ENCODE measurements around the gene MS4A18.
A peak's percentile ranks its signal among the peaks of the same experiment; 100 is the strongest.

The MS4A18 gene

GRCh38 chr11:60753309-60753708, 28.8 kb downstream of the MS4A18 start:
- TF ChIP-seq FOXM1 (IDR thresholded peaks at IDR 0.05; ENCODE audit: borderline replicate concordance, low read depth) (no peak), TCF12 (IDR thresholded peaks at IDR 0.05; ENCODE audit: low read depth) (no peak), EGR1 (IDR thresholded peaks at IDR 0.05) (no peak), CEBPB (IDR thresholded peaks at IDR 0.05) (no peak), USF1 (IDR thresholded peaks at IDR 0.05) (peak; percentile 70), CREB1 (IDR thresholded peaks at IDR 0.05; ENCODE audit: low read depth) (no peak), NFIC (IDR thresholded peaks at IDR 0.05) (no peak), YY1 (IDR thresholded peaks at IDR 0.05; ENCODE audit: low read depth) (no peak)

- TF ChIP-seq TAF1 (IDR thresholded peaks at IDR 0.05; ENCODE audit: low read depth) (no peak), MAX (IDR thresholded peaks at IDR 0.05) (no peak), ZBTB7A (IDR thresholded peaks at IDR 0.05; ENCODE audit: low read depth) (no peak), RAD21 (IDR thresholded peaks at IDR 0.05; ENCODE audit: low read depth) (no peak), EGR1 (IDR thresholded peaks at IDR 0.05) (no peak), TCF12 (IDR thresholded peaks at IDR 0.05; ENCODE audit: low read depth) (no peak), CEBPB (IDR thresholded peaks at IDR 0.05) (no peak), YY1 (IDR thresholded peaks at IDR 0.05; ENCODE audit: low read depth) (no peak), CREB1 (IDR thresholded peaks at IDR 0.05; ENCODE audit: low read depth) (no peak), NFIC (IDR thresholded peaks at IDR 0.05) (no peak), FOXM1 (IDR thresholded peaks at IDR 0.05; ENCODE audit: borderline replicate concordance, low read depth) (no peak), TEAD4 (IDR thresholded peaks at IDR 0.05) (no peak)
These were observed 30.4 kb downstream of the MS4A18 start for GRCh38 chr11:60754887-60755286.

- no peak for TF ChIP-seq EGR1 (IDR thresholded peaks at IDR 0.05)
- TF ChIP-seq EP300 (IDR thresholded peaks at IDR 0.05; ENCODE audit: borderline replicate concordance), result no peak
- no peak for TF ChIP-seq TEAD4 (IDR thresholded peaks at IDR 0.05)
- TF ChIP-seq RAD21 (IDR thresholded peaks at IDR 0.05; ENCODE audit: low read depth), result 0 out of 2 replicates have a peak, but pooled peaks have one; percentile 21
- no peak for TF ChIP-seq FOXM1 (IDR thresholded peaks at IDR 0.05; ENCODE audit: borderline replicate concordance, low read depth)
- no peak for TF ChIP-seq REST (IDR thresholded peaks at IDR 0.05; ENCODE audit: low read depth)
These were observed 31.9 kb downstream of the MS4A18 start, which contains the start of gene MS4A15 for GRCh38 chr11:60756307-60757032. Gene MS4A15 (plus strand): TSS chr11:60756867. CDS start chr11:60763734, 6,867 bp downstream.

GRCh38 chr11:60757231-60757800, 32.8 kb downstream of the MS4A18 start:
- TF ChIP-seq EGR1 (IDR thresholded peaks at IDR 0.05) (no peak), YY1 (IDR thresholded peaks at IDR 0.05; ENCODE audit: low read depth) (no peak), CEBPB (IDR thresholded peaks at IDR 0.05) (no peak), CREB1 (IDR thresholded peaks at IDR 0.05; ENCODE audit: low read depth) (no peak), FOXM1 (IDR thresholded peaks at IDR 0.05; ENCODE audit: borderline replicate concordance, low read depth) (no peak), REST (IDR thresholded peaks at IDR 0.05; ENCODE audit: low read depth) (no peak)

- TF ChIP-seq EP300 (IDR thresholded peaks at IDR 0.05; ENCODE audit: borderline replicate concordance), result no peak
- TF ChIP-seq TAF1 (IDR thresholded peaks at IDR 0.05; ENCODE audit: low read depth), result no peak
- TF ChIP-seq ZBTB7A (IDR thresholded peaks at IDR 0.05; ENCODE audit: low read depth), result no peak
- no peak for TF ChIP-seq USF1 (IDR thresholded peaks at IDR 0.05)
These were observed 37.1 kb downstream of the MS4A18 start for GRCh38 chr11:60761436-60762190.

Measured in Ishikawa (cell line).